Measurements from ENCODE around the gene FAM117A. TPM values are rescaled to one million over a fixed set of nuclear protein-coding genes. Genes with fewer than 3 reads are reported as not detected.

Gene FAM117A
- polyA plus RNA-seq, 1 experiment, result 2.5 TPM

DNA sequence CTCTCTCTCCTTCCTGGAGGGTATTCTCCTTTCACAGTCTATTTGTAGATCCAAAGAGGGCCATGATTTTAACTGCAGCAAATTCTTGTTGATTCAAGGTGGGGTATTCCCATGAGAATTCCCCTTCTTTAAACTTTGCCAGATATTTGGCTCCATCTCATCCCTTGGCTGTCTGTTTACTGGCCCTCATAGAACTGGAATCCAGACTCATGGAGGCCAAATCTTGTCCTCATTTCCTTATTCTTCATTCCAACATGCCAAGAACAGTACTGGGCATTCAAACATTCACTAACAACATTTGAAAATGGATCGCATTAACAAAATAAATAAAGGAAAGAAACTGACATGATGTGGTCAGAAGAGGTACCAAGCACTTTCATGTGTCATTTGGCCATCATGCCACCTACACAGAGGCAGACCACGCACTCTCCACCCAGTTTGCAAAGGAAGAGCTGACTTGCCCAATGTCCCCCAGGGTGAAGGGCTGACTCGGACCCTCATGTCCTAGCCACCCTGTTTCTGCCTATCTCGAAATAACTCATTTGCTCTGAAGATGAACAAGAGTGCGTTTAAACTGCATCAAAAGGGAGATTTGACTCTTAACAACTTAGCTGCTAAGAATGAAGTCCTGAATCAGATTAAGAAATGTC, 33.0 kb downstream of the FAM117A start:
- H3K27ac ChIP-seq (ENCODE audit: low read depth, low read length), result no peak overlapping the region
- CTCF ChIA-PET, result interaction anchor here (1.4 kb wide), 1 partner anchor 174 kb away, joined by 3 read pairs; no protein-coding TSS in a partner anchor
- peaks cover 5% of the 10 kb centered on the region for H3K27me3 ChIP-seq (ENCODE audit: control insufficient read depth, insufficient read depth, low read length)
- POLR2A ChIA-PET, result interaction anchor here (0.7 kb wide), 1 partner anchor 16 kb away, joined by 3 read pairs; no protein-coding TSS in a partner anchor
- DNase-seq (ENCODE audit: low read depth, low spot score), result no peak
- H3K4me3 ChIP-seq (ENCODE audit: low read depth, low read length), result no peak overlapping the region
- TF ChIP-seq, protein P1, sequence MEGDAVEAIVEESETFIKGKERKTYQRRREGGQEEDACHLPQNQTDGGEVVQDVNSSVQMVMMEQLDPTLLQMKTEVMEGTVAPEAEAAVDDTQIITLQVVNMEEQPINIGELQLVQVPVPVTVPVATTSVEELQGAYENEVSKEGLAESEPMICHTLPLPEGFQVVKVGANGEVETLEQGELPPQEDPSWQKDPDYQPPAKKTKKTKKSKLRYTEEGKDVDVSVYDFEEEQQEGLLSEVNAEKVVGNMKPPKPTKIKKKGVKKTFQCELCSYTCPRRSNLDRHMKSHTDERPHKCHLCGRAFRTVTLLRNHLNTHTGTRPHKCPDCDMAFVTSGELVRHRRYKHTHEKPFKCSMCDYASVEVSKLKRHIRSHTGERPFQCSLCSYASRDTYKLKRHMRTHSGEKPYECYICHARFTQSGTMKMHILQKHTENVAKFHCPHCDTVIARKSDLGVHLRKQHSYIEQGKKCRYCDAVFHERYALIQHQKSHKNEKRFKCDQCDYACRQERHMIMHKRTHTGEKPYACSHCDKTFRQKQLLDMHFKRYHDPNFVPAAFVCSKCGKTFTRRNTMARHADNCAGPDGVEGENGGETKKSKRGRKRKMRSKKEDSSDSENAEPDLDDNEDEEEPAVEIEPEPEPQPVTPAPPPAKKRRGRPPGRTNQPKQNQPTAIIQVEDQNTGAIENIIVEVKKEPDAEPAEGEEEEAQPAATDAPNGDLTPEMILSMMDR (IDR thresholded peaks at IDR 0.05; ENCODE audit: low read depth, low read length), result no peak
- no peaks in the 10 kb centered on the region for H3K9me3 ChIP-seq (ENCODE audit: control insufficient read depth, insufficient read depth, low read length)

DNA sequence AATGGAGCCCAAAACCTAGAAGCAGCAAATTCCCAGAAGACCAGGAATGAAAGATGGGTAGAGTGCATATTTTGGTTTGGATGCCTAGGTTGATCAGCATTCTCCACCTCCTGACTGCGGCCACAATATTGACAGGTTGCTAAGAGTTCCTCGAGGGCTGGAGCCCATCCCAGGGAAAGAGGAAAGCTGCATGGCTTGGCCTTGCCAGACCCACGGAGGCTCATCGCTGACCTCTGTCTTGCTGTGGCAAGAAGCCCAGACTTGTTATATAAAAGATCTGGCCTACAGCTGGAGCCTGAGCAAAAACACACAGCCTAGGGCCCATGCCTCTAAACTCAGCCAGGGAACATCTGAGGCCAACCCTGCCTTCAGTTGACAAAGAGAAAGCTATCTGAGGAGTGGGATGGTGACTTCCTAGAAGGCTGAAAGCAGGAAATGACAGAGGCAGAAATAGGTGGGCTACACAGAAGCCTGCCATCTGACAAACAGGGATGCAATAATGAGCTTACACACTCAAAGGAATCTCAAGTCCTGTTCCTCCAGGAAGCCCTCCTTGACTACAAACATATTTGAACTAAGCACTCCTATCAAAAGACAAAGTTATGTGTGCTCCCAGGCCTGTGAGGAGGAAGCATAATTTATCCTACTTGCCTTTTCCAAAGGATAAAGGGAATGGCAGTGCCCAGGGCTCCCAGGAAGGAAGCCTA, 33.7 kb downstream of the FAM117A start:
- ChIA-PET CTCF (no interaction called here), POLR2A (interaction anchor here (0.6 kb wide), 1 partner anchor 10 kb away, joined by 3 read pairs; no protein-coding TSS in a partner anchor)

DNA sequence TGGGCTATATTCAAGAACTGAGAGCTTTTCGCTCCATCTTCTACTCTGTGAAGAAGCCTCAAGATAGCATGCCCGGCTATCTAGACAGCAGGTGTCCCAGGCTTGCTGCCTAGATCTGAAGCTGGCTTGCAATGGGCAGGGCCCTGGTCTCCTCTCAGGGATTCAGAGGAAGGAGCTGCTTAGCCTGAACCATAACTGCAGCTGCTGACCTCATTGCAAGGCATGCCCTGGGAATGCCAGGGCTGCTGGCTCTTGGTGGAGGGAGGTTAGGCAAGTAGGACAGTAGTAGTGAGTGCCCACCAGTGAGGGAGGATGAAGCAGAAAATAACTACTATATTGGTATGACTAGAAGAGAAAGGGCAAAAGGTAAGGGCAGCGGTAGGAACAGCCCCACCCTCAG, 34.9 kb downstream of the FAM117A start:
- Histone ChIP-seq H3K27ac (ENCODE audit: low read depth, low read length) (no peak overlapping the region), H3K27me3 (ENCODE audit: control insufficient read depth, insufficient read depth, low read length) (peaks cover 5% of the 10 kb centered on the region), H3K9me3 (ENCODE audit: control insufficient read depth, insufficient read depth, low read length) (no peaks in the 10 kb centered on the region), H3K4me3 (ENCODE audit: low read depth, low read length) (no peak overlapping the region)
- TF ChIP-seq, protein P1 (IDR thresholded peaks at IDR 0.05; ENCODE audit: low read depth, low read length), result no peak
- POLR2A ChIA-PET, result no interaction called here
- no peak for DNase-seq (ENCODE audit: low read depth, low spot score)
- CTCF ChIA-PET, result interaction anchor here (0.5 to 0.9 kb wide), 2 partner anchors 52 to 267 kb away, joined by 3 to 5 read pairs; no protein-coding TSS in a partner anchor

More for the DNA sequence above, 33.7 kb downstream of the FAM117A start:
- peak overlapping the region; percentile 68 for H3K27ac ChIP-seq (ENCODE audit: low read depth, low read length)
- peak; percentile 78 for DNase-seq (ENCODE audit: low read depth, low spot score)
- H3K4me3 ChIP-seq (ENCODE audit: low read depth, low read length), result no peak overlapping the region
- peaks cover 5% of the 10 kb centered on the region for H3K27me3 ChIP-seq (ENCODE audit: control insufficient read depth, insufficient read depth, low read length)
- TF ChIP-seq, protein P1 (IDR thresholded peaks at IDR 0.05; ENCODE audit: low read depth, low read length), result no peak
- no peaks in the 10 kb centered on the region for H3K9me3 ChIP-seq (ENCODE audit: control insufficient read depth, insufficient read depth, low read length)

DNA sequence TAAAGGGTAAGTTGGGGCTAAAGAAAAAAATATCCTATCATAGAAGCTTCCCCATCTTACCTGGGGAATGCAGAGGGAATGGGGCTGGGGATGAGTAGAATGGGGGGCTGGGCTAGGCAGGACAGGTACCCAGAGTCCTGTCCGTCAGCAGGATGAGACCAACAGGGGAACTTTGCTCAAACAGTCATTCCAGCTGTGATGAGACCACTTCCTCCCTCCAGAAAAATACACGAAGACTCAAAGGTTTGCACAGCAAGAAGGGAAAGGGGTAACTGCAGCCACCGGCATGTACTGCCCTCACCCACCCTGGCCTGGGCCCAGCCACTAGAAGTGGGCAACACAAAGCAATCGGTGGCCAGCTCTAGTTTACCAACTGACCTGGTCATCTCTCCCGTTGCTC, 35.5 kb downstream of the FAM117A start:
- TF ChIP-seq, protein P1 (IDR thresholded peaks at IDR 0.05; ENCODE audit: low read depth, low read length), result no peak
- H3K9me3 ChIP-seq (ENCODE audit: control insufficient read depth, insufficient read depth, low read length), result no peaks in the 10 kb centered on the region
- CTCF ChIA-PET, result interaction anchor here (0.5 to 0.9 kb wide), 2 partner anchors 51 to 268 kb away, joined by 3 to 5 read pairs; no protein-coding TSS in a partner anchor
- DNase-seq (ENCODE audit: low read depth, low spot score), result no peak
- POLR2A ChIA-PET, result interaction anchor here (0.6 kb wide), 1 partner anchor 392 kb away, joined by 3 read pairs; no protein-coding TSS in a partner anchor
- peaks cover 7% of the 10 kb centered on the region for H3K27me3 ChIP-seq (ENCODE audit: control insufficient read depth, insufficient read depth, low read length)
- H3K27ac ChIP-seq (ENCODE audit: low read depth, low read length), result no peak overlapping the region
- no peak overlapping the region for H3K4me3 ChIP-seq (ENCODE audit: low read depth, low read length)

DNA sequence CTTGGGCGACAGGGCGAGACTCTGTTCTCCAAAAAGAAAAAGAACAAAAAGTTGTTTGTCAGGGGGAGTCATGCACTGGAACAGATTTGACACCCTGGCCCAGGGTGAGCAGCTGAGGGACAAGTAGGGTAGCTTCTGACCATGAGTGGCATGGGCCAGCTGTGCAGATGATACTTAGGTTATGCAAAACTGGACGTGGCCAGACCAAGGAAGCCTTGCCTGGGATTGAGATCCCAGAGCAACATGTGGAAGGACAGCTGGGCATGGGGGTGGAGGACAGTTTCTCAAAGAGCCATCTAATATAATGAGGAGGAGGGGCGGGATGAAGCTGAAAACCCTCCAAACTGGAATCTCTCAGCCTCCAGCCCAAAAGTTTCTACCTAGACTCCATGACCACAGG, 36.6 kb downstream of the FAM117A start:
- H3K27me3 ChIP-seq (ENCODE audit: control insufficient read depth, insufficient read depth, low read length), result peaks cover 8% of the 10 kb centered on the region
- no peaks in the 10 kb centered on the region for H3K9me3 ChIP-seq (ENCODE audit: control insufficient read depth, insufficient read depth, low read length)
- no peak overlapping the region for H3K4me3 ChIP-seq (ENCODE audit: low read depth, low read length)
- POLR2A ChIA-PET, result no interaction called here
- no peak overlapping the region for H3K27ac ChIP-seq (ENCODE audit: low read depth, low read length)
- CTCF ChIA-PET, result no interaction called here
- DNase-seq (ENCODE audit: low read depth, low spot score), result no peak
- TF ChIP-seq, protein P1 (IDR thresholded peaks at IDR 0.05; ENCODE audit: low read depth, low read length), result no peak
